Activated naive CD8-positive, alpha-beta T cell (primary cell): ENCODE data around the gene SCUBE3.

Source experiments
- H3K27ac Mint-ChIP-seq: one replicate; pipeline ENCODE4 v1.8.0; 2021; ENCODE audit warnings: mixed read lengths
- H3K27me3 Mint-ChIP-seq: one replicate; pipeline ENCODE4 v1.8.0; 2021; ENCODE audit warnings: mixed read lengths
- H3K36me3 Mint-ChIP-seq: one replicate; pipeline ENCODE4 v1.8.0; 2021; ENCODE audit warnings: mixed read lengths
- H3K4me1 Mint-ChIP-seq: one replicate; pipeline ENCODE4 v1.8.0; 2021; ENCODE audit warnings: low read depth, mixed read lengths
- H3K4me3 Mint-ChIP-seq: one replicate; pipeline ENCODE4 v1.8.0; 2021; ENCODE audit warnings: mild to moderate bottlenecking, mixed read lengths
- H3K9me3 Mint-ChIP-seq: one replicate; pipeline ENCODE4 v1.8.0; 2021; ENCODE audit warnings: low read depth, mixed read lengths

Gene SCUBE3

GRCh38 chr6:35278708-35279107, 65.0 kb downstream of the SCUBE3 start:
- no peak overlapping the region for H3K4me3 Mint-ChIP-seq
- H3K4me1 Mint-ChIP-seq: peaks cover 5% of the 10 kb centered on the region
- no peak overlapping the region for H3K27ac Mint-ChIP-seq
- no peaks in the 10 kb centered on the region for H3K27me3 Mint-ChIP-seq
- H3K36me3 Mint-ChIP-seq: peaks cover 6% of the 10 kb centered on the region
- H3K9me3 Mint-ChIP-seq: no peaks in the 10 kb centered on the region

GRCh38 chr6:35280903-35281302, 67.1 kb downstream of the SCUBE3 start:
- H3K36me3 Mint-ChIP-seq: peaks cover 6% of the 10 kb centered on the region
- H3K4me3 Mint-ChIP-seq: no peak overlapping the region
- peaks cover 2% of the 10 kb centered on the region for H3K4me1 Mint-ChIP-seq
- H3K27ac Mint-ChIP-seq: peak overlapping the region; percentile 22
- H3K27me3 Mint-ChIP-seq: no peaks in the 10 kb centered on the region
- no peaks in the 10 kb centered on the region for H3K9me3 Mint-ChIP-seq

- H3K27ac Mint-ChIP-seq: no peak overlapping the region
- H3K36me3 Mint-ChIP-seq: peaks cover 6% of the 10 kb centered on the region
- H3K27me3 Mint-ChIP-seq: no peaks in the 10 kb centered on the region
- H3K9me3 Mint-ChIP-seq: no peaks in the 10 kb centered on the region
- H3K4me3 Mint-ChIP-seq: no peak overlapping the region
- peaks cover 2% of the 10 kb centered on the region for H3K4me1 Mint-ChIP-seq
Observed at GRCh38 chr6:35282472-35282871, 68.7 kb downstream of the SCUBE3 start.

- no peaks in the 10 kb centered on the region for H3K27me3 Mint-ChIP-seq
Observed at GRCh38 chr6:35283361-35283760, 69.6 kb downstream of the SCUBE3 start.

GRCh38 chr6:35287671-35288396, 74.1 kb downstream of the SCUBE3 start:
- Mint-ChIP-seq H3K27me3 (no peaks in the 10 kb centered on the region), H3K36me3 (peaks cover 2% of the 10 kb centered on the region)

More at GRCh38 chr6:35283361-35283760, 69.6 kb downstream of the SCUBE3 start:
- Mint-ChIP-seq H3K4me1 (peaks cover 2% of the 10 kb centered on the region), H3K27ac (no peak overlapping the region), H3K4me3 (no peak overlapping the region), H3K36me3 (peaks cover 6% of the 10 kb centered on the region), H3K9me3 (no peaks in the 10 kb centered on the region)

GRCh38 chr6:35288834-35289233, 75.1 kb downstream of the SCUBE3 start:
- Mint-ChIP-seq H3K27me3 (no peaks in the 10 kb centered on the region), H3K9me3 (no peaks in the 10 kb centered on the region), H3K27ac (no peak overlapping the region), H3K4me3 (no peak overlapping the region), H3K4me1 (no peaks in the 10 kb centered on the region), H3K36me3 (no peaks in the 10 kb centered on the region)

More at GRCh38 chr6:35287671-35288396, 74.1 kb downstream of the SCUBE3 start:
- Mint-ChIP-seq H3K27ac (no peak overlapping the region), H3K9me3 (no peaks in the 10 kb centered on the region), H3K4me1 (no peaks in the 10 kb centered on the region), H3K4me3 (no peak overlapping the region)

GRCh38 chr6:35291491-35291890, 77.7 kb downstream of the SCUBE3 start:
- H3K9me3 Mint-ChIP-seq: no peaks in the 10 kb centered on the region
- H3K27me3 Mint-ChIP-seq: no peaks in the 10 kb centered on the region
- peaks cover 4% of the 10 kb centered on the region for H3K4me1 Mint-ChIP-seq
- H3K27ac Mint-ChIP-seq: no peak overlapping the region
- H3K4me3 Mint-ChIP-seq: no peak overlapping the region
- peaks cover 4% of the 10 kb centered on the region for H3K36me3 Mint-ChIP-seq

- H3K27ac Mint-ChIP-seq: no peak overlapping the region
Observed at GRCh38 chr6:35292494-35292893, 78.7 kb downstream of the SCUBE3 start.

GRCh38 chr6:35293681-35294080, 79.9 kb downstream of the SCUBE3 start:
- Mint-ChIP-seq H3K9me3 (no peaks in the 10 kb centered on the region), H3K36me3 (peaks cover 4% of the 10 kb centered on the region), H3K27me3 (no peaks in the 10 kb centered on the region), H3K4me1 (peaks cover 8% of the 10 kb centered on the region), H3K4me3 (no peak overlapping the region), H3K27ac (no peak overlapping the region)

More at GRCh38 chr6:35292494-35292893, 78.7 kb downstream of the SCUBE3 start:
- H3K36me3 Mint-ChIP-seq: peaks cover 4% of the 10 kb centered on the region
- peaks cover 6% of the 10 kb centered on the region for H3K4me1 Mint-ChIP-seq
- no peaks in the 10 kb centered on the region for H3K9me3 Mint-ChIP-seq
- H3K27me3 Mint-ChIP-seq: no peaks in the 10 kb centered on the region
- H3K4me3 Mint-ChIP-seq: no peak overlapping the region

- Mint-ChIP-seq H3K4me1 (peaks cover 14% of the 10 kb centered on the region), H3K27ac (no peak overlapping the region), H3K9me3 (no peaks in the 10 kb centered on the region), H3K36me3 (peaks cover 4% of the 10 kb centered on the region), H3K4me3 (no peak overlapping the region), H3K27me3 (no peaks in the 10 kb centered on the region)
Observed at GRCh38 chr6:35294308-35294945, 80.7 kb downstream of the SCUBE3 start.

- Mint-ChIP-seq H3K9me3 (no peaks in the 10 kb centered on the region), H3K27ac (no peak overlapping the region), H3K4me1 (peaks cover 21% of the 10 kb centered on the region), H3K4me3 (no peak overlapping the region), H3K36me3 (peaks cover 4% of the 10 kb centered on the region), H3K27me3 (no peaks in the 10 kb centered on the region)
Observed at GRCh38 chr6:35295036-35295435, 81.3 kb downstream of the SCUBE3 start.

GRCh38 chr6:35295521-35296315, 82.0 kb downstream of the SCUBE3 start:
- Mint-ChIP-seq H3K27ac (no peak overlapping the region), H3K4me1 (peaks cover 27% of the 10 kb centered on the region), H3K9me3 (no peaks in the 10 kb centered on the region), H3K27me3 (no peaks in the 10 kb centered on the region), H3K36me3 (peaks cover 4% of the 10 kb centered on the region), H3K4me3 (no peak overlapping the region)

- Mint-ChIP-seq H3K36me3 (peaks cover 4% of the 10 kb centered on the region), H3K4me3 (peak overlapping the region; percentile 88), H3K4me1 (peaks cover 38% of the 10 kb centered on the region), H3K27me3 (no peaks in the 10 kb centered on the region), H3K9me3 (no peaks in the 10 kb centered on the region), H3K27ac (peak overlapping the region; percentile 73)
Observed at GRCh38 chr6:35296931-35297600, 83.3 kb downstream of the SCUBE3 start.

GRCh38 chr6:35297601-35298481, 84.1 kb downstream of the SCUBE3 start, which contains the start of gene DEF6:
Gene DEF6, plus strand, starts transcription at chr6:35297818. Its CDS starts 39 bp downstream, at chr6:35297857.
- Mint-ChIP-seq H3K36me3 (peaks cover 4% of the 10 kb centered on the region), H3K4me3 (peak within 1 kb of the TSS; percentile 88), H3K27ac (peak within 1 kb of the TSS; percentile 90), H3K4me1 (peaks cover 46% of the 10 kb centered on the region), H3K27me3 (no peaks in the 10 kb centered on the region), H3K9me3 (no peaks in the 10 kb centered on the region)
